ENCODE data around the gene ALDH16A1. TPM values are rescaled to one million over a fixed set of nuclear protein-coding genes. Genes with fewer than 3 reads are reported as not detected.

Gene ALDH16A1
- total RNA-seq, 4 donors from 2014 or later, result 35.4 to 80.4 (median 50.3) TPM

GRCh38 chr19:49507803-49508494 lies 54.9 kb downstream of the ALDH16A1 start:
- TF ChIP-seq CTCF (IDR thresholded peaks at IDR 0.05; ENCODE audit: low read depth), result no peak

GRCh38 chr19:49512970-49513745 lies 60.1 kb downstream of the ALDH16A1 start:
- TF ChIP-seq CTCF (IDR thresholded peaks at IDR 0.05; ENCODE audit: low read depth), result no peak

GRCh38 chr19:49513746-49514118 lies 60.7 kb downstream of the ALDH16A1 start:
- no peak for TF ChIP-seq CTCF (IDR thresholded peaks at IDR 0.05; ENCODE audit: low read depth)

GRCh38 chr19:49514151-49514550 lies 61.1 kb downstream of the ALDH16A1 start:
- TF ChIP-seq CTCF (IDR thresholded peaks at IDR 0.05; ENCODE audit: low read depth), result no peak

GRCh38 chr19:49515767-49516166 lies 62.7 kb downstream of the ALDH16A1 start:
- TF ChIP-seq CTCF (IDR thresholded peaks at IDR 0.05; ENCODE audit: low read depth), result no peak

GRCh38 chr19:49518033-49518432 lies 65.0 kb downstream of the ALDH16A1 start:
- no peak for TF ChIP-seq CTCF (IDR thresholded peaks at IDR 0.05; ENCODE audit: low read depth)

Small RNA genes within 50 kb of the gene (small RNA-seq; reads per million reads assigned to genes)
- gene COX6CP7 (not detected), gene MIR150 (138 reads per million, percentile 98 among the genes with 10 or more reads in this experiment), gene SNORD32A (not detected), gene SNORD33 (not detected), gene SNORD34 (not detected), gene SNORD35A (not detected), gene SNORD35B (not detected)

Other genes with a start within 250 kb of the ALDH16A1 start
- gene SLC6A16, start 128.0 kb upstream of the ALDH16A1 start, total RNA-seq, result 1 to 10 TPM in 3 of 4 donors, under 1 TPM in 1; 0.85 to 6.0 (median 3.1) TPM
- 10 to 100 TPM in 3 of 4 donors, 1 to 10 TPM in 1; 8.9 to 87.4 (median 21.1) TPM for gene CD37, start 117.8 kb upstream of the ALDH16A1 start, total RNA-seq
- gene TEAD2, start 90.8 kb upstream of the ALDH16A1 start, total RNA-seq, result 10 to 100 TPM; 13.8 to 23.5 (median 19.6) TPM
- gene DKKL1, start 89.3 kb upstream of the ALDH16A1 start, total RNA-seq, result 1 to 10 TPM in 1 of 4 donors, not detected in 3; 2.6 TPM
- not detected for gene KASH5, start 65.0 kb upstream of the ALDH16A1 start, total RNA-seq
- not detected for gene PTH2, start 29.8 kb upstream of the ALDH16A1 start, total RNA-seq
- gene GFY, start 27.8 kb upstream of the ALDH16A1 start, total RNA-seq, result not detected
- 1 to 10 TPM; 1.7 to 3.6 (median 2.8) TPM for gene SLC17A7, start 11.7 kb upstream of the ALDH16A1 start, total RNA-seq
- 10 to 100 TPM; 53.3 to 99.7 (median 83.2) TPM for gene PIH1D1, start 1.4 kb upstream of the ALDH16A1 start, total RNA-seq
- 10 to 100 TPM in 1 of 4 donors, 1 to 10 TPM in 3; 3.2 to 11.5 (median 4.4) TPM for gene FLT3LG, start 21.0 kb downstream of the ALDH16A1 start, total RNA-seq
- 1,000 to 10,000 TPM; 2,421 to 3,217 (median 2,855) TPM for gene RPL13A, start 34.4 kb downstream of the ALDH16A1 start, total RNA-seq
- gene RPS11, start 43.2 kb downstream of the ALDH16A1 start, total RNA-seq, result 1,000 to 10,000 TPM; 3,504 to 5,080 (median 4,743) TPM
- gene FCGRT, start 59.4 kb downstream of the ALDH16A1 start, total RNA-seq, result 100 to 1,000 TPM; 208 to 517 (median 336) TPM
- gene RCN3, start 74.8 kb downstream of the ALDH16A1 start, total RNA-seq, result 10 to 100 TPM; 21.4 to 45.1 (median 36.7) TPM
- gene NOSIP, start 127.3 kb downstream of the ALDH16A1 start, total RNA-seq, result 10 to 100 TPM; 39.1 to 63.4 (median 49.0) TPM
- gene PRRG2, start 128.1 kb downstream of the ALDH16A1 start, total RNA-seq, result under 1 TPM in 2 of 4 donors, not detected in 2; 0.51 to 0.75 TPM
- 10 to 100 TPM in 1 of 4 donors, 1 to 10 TPM in 3; 4.6 to 15.4 (median 6.2) TPM for gene PRR12, start 138.0 kb downstream of the ALDH16A1 start, total RNA-seq
- 100 to 1,000 TPM in 2 of 4 donors, 10 to 100 TPM in 2; 62.9 to 113 (median 101) TPM for gene RRAS, start 186.9 kb downstream of the ALDH16A1 start, total RNA-seq
- 10 to 100 TPM in 3 of 4 donors, 1 to 10 TPM in 1; 8.8 to 33.3 (median 11.3) TPM for gene SCAF1, start 189.0 kb downstream of the ALDH16A1 start, total RNA-seq
- gene IRF3, start 212.6 kb downstream of the ALDH16A1 start, total RNA-seq, result 10 to 100 TPM; 21.8 to 66.5 (median 39.0) TPM
- 1 to 10 TPM; 2.1 to 7.9 (median 3.3) TPM for gene BCL2L12, start 212.7 kb downstream of the ALDH16A1 start, total RNA-seq
- gene PRMT1, start 224.0 kb downstream of the ALDH16A1 start, total RNA-seq, result 100 to 1,000 TPM in 1 of 4 donors, 10 to 100 TPM in 3; 63.8 to 104 (median 78.2) TPM
- gene ADM5, start 236.4 kb downstream of the ALDH16A1 start, total RNA-seq, result 1 to 10 TPM in 3 of 4 donors, not detected in 1; 1.0 to 2.6 (median 2.1) TPM
- 1 to 10 TPM in 1 of 4 donors, under 1 TPM in 2, not detected in 1; 0.38 to 2.6 (median 0.85) TPM for gene CPT1C, start 237.9 kb downstream of the ALDH16A1 start, total RNA-seq